Neural crest cell (in vitro differentiated cells): ENCODE measurements around the gene TCF7L1. TPM values are rescaled to one million over a fixed set of nuclear protein-coding genes. Genes with fewer than 3 reads are reported as not detected.

Experiments
- DNase-seq: peaks from one replicate; pipeline ENCODE4 v3.0.0; 2021; ENCODE audit warnings: low read depth, mixed read lengths, low spot score
- H3K27ac Mint-ChIP-seq: one replicate; pipeline ENCODE4 v1.8.0; 2021; ENCODE audit warnings: mild to moderate bottlenecking, mixed read lengths; ENCODE audit not compliant: unreplicated experiment
- H3K27me3 Mint-ChIP-seq: 2 replicates; pipeline ENCODE4 v1.8.0; 2021; ENCODE audit warnings: low read depth, mild to moderate bottlenecking, mixed read lengths
- H3K36me3 Mint-ChIP-seq: 2 replicates; pipeline ENCODE4 v1.8.0; 2021; ENCODE audit warnings: low read depth, mild to moderate bottlenecking, mixed read lengths
- H3K4me1 Mint-ChIP-seq: 2 replicates; pipeline ENCODE4 v1.8.0; 2021; ENCODE audit warnings: mixed read lengths
- H3K4me3 Mint-ChIP-seq: one replicate; pipeline ENCODE4 v1.8.0; 2021; ENCODE audit warnings: mild to moderate bottlenecking, mixed read lengths
- H3K9me3 Mint-ChIP-seq: 2 replicates; pipeline ENCODE4 v1.8.0; 2021; ENCODE audit warnings: mixed read lengths
- total RNA-seq: library from RNA; stranded (reverse); gene quantifications from 2 replicates; pipeline ENCODE4 v1.2.1, GENCODE V29; 2021
- TF ChIP-seq, protein P1 (sequence below): fragments of 200-600 bp; sonication (generic); conservative IDR thresholded peaks from 2 replicates; pipeline ENCODE4 v1.5.0; 2021; ENCODE audit warnings: antibody characterized with exemption, mild to moderate bottlenecking

Gene TCF7L1
- total RNA-seq, 1 donor from 2014 or later = 40.3 TPM

DNA sequence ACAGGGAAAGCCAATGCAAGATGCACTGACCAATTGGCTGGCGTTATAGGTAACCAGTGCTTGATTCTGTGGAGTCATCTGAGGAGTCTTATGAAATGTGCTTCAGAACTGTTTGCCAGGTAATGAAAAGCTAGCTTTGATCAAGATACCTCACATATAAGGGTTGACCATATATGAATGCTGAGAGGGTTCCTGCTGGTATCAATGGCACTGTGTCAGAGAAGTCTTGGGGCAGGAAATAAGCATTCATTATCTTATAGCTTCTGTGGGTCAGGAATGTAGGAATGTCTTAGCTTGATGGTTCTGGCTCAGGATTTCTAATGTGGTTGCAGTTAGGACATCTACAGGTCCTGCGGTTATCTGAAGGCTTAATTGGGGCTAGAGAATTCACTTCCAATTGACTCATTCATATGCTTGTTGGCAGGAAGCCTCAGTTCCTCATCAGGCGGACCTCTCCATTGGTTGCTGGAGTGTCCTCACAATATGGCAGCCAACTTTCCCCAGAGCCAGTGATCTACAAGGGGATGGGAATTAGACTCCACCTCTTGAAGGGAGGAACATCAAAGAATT, 22.1 kb upstream of the TCF7L1 start:
- no peaks in the 10 kb centered on the region for H3K36me3 Mint-ChIP-seq
- H3K4me1 Mint-ChIP-seq = no peaks in the 10 kb centered on the region
- no peak overlapping the region for H3K4me3 Mint-ChIP-seq
- TF ChIP-seq, protein P1, sequence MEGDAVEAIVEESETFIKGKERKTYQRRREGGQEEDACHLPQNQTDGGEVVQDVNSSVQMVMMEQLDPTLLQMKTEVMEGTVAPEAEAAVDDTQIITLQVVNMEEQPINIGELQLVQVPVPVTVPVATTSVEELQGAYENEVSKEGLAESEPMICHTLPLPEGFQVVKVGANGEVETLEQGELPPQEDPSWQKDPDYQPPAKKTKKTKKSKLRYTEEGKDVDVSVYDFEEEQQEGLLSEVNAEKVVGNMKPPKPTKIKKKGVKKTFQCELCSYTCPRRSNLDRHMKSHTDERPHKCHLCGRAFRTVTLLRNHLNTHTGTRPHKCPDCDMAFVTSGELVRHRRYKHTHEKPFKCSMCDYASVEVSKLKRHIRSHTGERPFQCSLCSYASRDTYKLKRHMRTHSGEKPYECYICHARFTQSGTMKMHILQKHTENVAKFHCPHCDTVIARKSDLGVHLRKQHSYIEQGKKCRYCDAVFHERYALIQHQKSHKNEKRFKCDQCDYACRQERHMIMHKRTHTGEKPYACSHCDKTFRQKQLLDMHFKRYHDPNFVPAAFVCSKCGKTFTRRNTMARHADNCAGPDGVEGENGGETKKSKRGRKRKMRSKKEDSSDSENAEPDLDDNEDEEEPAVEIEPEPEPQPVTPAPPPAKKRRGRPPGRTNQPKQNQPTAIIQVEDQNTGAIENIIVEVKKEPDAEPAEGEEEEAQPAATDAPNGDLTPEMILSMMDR = no peak
- DNase-seq = no peak
- H3K9me3 Mint-ChIP-seq = peaks cover 4% of the 10 kb centered on the region
- H3K27ac Mint-ChIP-seq = no peak overlapping the region
- no peaks in the 10 kb centered on the region for H3K27me3 Mint-ChIP-seq

GRCh38 chr2:85111819-85112281, 21.3 kb upstream of the TCF7L1 start:
- peaks cover 4% of the 10 kb centered on the region for H3K9me3 Mint-ChIP-seq
- no peaks in the 10 kb centered on the region for H3K27me3 Mint-ChIP-seq
- no peaks in the 10 kb centered on the region for H3K4me1 Mint-ChIP-seq
- no peak overlapping the region for H3K4me3 Mint-ChIP-seq
- H3K27ac Mint-ChIP-seq = no peak overlapping the region
- TF ChIP-seq, protein P1 = no peak
- no peak for DNase-seq
- no peaks in the 10 kb centered on the region for H3K36me3 Mint-ChIP-seq

DNA sequence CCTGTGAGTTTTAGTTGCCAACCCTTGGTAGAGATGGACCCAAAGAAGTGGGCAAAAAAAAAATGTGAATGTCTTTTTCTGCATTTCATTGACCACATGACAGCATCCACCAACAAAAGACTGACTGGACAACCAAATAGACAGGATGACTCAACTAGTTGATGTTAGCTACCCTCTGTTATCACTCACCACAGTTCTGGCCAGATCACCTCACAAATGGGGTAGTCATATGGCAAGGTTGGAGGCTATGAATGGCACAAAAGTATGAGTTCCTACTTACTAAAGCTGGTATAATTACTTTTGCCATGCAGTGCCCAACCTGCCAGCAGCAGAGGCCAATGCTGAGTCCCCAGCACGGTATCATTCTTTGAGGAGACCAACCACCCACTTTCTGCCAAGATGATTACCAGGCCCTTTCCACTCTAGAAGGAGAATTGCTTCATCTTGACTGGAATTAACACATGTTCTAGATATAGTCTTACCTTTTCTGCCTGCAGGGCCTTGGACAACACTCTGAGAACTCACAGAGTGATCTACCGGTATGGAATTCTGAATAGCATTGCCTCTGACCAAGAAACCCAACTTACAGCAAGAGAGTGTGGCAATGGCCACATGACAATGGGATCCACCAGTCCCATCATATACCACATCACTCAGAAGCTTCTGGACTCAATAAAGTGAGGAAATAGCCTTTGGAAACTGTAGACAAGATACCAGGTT, 20.1 kb upstream of the TCF7L1 start:
- Mint-ChIP-seq H3K27me3 (no peaks in the 10 kb centered on the region), H3K36me3 (no peaks in the 10 kb centered on the region), H3K4me3 (no peak overlapping the region), H3K9me3 (peaks cover 4% of the 10 kb centered on the region), H3K4me1 (no peaks in the 10 kb centered on the region), H3K27ac (no peak overlapping the region)
- TF ChIP-seq, protein P1 = no peak
- no peak for DNase-seq

DNA sequence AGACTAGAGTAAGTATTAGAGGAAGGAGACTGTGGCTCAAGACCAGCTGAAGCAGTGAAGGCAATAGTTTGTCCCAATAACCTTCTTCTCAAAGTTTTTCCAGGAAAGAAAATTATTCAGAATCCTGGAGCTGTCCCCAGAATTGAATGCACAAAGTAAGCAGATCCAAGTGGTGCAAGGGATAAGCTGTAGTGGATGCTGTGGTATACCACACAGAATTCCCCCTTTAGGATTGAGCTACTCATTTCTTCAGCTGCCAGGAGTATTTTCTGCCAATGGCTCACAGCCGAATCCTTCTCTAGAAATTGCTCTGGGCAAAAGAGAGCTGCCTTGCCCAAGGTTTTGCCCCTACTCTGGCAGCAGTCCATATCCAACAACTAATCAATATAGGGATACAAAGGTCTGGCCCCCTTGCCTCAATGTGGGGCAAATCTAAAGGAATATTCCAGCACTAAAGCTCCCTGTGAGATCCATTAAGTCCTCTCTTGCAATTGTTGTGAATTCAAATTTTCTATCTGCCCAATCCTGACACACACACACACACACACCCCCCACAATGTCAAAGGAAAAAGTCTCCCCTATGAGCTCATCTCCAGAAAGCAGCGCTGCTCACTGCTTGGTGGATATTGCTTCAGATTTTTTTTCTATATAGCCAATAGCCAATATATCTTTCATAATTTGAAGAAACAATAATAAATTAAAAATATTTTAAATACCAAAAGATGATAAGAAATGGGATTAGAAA, 18.4 kb upstream of the TCF7L1 start:
- H3K4me3 Mint-ChIP-seq = no peak overlapping the region
- H3K4me1 Mint-ChIP-seq = peaks cover 3% of the 10 kb centered on the region
- DNase-seq = no peak
- no peak overlapping the region for H3K27ac Mint-ChIP-seq
- TF ChIP-seq, protein P1 = no peak
- H3K36me3 Mint-ChIP-seq = no peaks in the 10 kb centered on the region
- H3K27me3 Mint-ChIP-seq = no peaks in the 10 kb centered on the region
- H3K9me3 Mint-ChIP-seq = peaks cover 4% of the 10 kb centered on the region

DNA sequence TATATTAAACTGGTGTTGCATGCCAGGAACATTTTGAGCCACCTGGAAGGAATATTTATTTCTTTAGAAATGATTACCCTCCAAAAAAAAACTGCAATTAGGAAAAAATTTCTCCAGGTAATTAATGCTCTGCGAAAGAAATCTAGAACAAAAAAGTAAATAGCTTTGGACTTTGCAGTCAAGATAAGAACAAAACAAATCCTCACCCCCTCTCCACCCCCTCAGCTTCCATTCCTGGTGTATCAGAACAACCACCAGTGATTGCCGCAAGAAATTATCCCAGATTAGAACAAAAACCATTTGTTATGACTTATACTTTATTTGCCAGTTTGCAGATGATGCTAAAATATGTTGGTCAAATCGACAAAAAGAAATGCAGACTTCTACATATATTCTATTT, 17.0 kb upstream of the TCF7L1 start:
- Mint-ChIP-seq H3K4me3 (no peak overlapping the region), H3K9me3 (peaks cover 4% of the 10 kb centered on the region), H3K4me1 (peaks cover 6% of the 10 kb centered on the region), H3K36me3 (no peaks in the 10 kb centered on the region), H3K27me3 (no peaks in the 10 kb centered on the region), H3K27ac (no peak overlapping the region)
- TF ChIP-seq, protein P1 = no peak
- DNase-seq = no peak
